OCI-LY7 (cell line): Measurements from ENCODE around the gene AJUBA.

Experiments used
- EZH2phosphoT487 ChIP-seq: fragments of 200-600 bp; sonication (generic); IDR thresholded peaks from 2 replicates; pipeline ENCODE4 v1.6.1; 2018; ENCODE audit warnings: low read depth, borderline replicate concordance, mild to moderate bottlenecking, mixed run types, antibody characterized with exemption, low read length, moderate library complexity, mixed read lengths
- TF ChIP-seq, protein P1 (sequence below): fragments of 200-600 bp; sonication (generic); conservative IDR thresholded peaks from 2 replicates; pipeline ENCODE4 v1.5.1; 2014; ENCODE audit warnings: mild to moderate bottlenecking, antibody characterized with exemption, low read length, moderate library complexity, mixed read lengths

DNA sequence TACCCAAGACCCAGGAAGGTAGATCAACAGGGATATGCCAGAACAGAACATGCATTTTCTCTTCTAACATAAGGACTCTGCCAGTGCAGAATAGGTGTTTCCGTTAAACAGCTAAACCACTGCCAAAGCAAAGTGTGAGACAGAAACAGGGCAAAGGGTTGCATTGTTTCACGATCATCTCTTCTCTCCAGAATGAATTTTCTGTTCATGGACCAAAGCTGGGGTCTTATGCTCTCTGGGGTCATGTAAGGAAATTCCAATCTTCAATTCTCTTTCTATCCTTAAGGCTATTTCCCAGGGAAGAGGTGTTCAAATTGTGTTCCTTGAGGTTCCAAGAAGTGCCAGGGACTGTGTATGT, 41.4 kb upstream of the AJUBA start:
- TF ChIP-seq, protein P1, sequence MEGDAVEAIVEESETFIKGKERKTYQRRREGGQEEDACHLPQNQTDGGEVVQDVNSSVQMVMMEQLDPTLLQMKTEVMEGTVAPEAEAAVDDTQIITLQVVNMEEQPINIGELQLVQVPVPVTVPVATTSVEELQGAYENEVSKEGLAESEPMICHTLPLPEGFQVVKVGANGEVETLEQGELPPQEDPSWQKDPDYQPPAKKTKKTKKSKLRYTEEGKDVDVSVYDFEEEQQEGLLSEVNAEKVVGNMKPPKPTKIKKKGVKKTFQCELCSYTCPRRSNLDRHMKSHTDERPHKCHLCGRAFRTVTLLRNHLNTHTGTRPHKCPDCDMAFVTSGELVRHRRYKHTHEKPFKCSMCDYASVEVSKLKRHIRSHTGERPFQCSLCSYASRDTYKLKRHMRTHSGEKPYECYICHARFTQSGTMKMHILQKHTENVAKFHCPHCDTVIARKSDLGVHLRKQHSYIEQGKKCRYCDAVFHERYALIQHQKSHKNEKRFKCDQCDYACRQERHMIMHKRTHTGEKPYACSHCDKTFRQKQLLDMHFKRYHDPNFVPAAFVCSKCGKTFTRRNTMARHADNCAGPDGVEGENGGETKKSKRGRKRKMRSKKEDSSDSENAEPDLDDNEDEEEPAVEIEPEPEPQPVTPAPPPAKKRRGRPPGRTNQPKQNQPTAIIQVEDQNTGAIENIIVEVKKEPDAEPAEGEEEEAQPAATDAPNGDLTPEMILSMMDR, result no peak
- TF ChIP-seq EZH2phosphoT487, result no peak
